ENCODE results near the gene SLC6A17.

SLC6A17 gene

GRCh38 chr1:110215621-110216515, 65.6 kb downstream of the SLC6A17 start:
- no peak for DNase-seq (ENCODE audit: low read depth)

GRCh38 chr1:110216844-110217444, 66.7 kb downstream of the SLC6A17 start:
- no peak for TF ChIP-seq CTCF (IDR thresholded peaks at IDR 0.05; ENCODE audit: control insufficient read depth, extremely low read depth, insufficient read depth)
- H3K4me3 ChIP-seq (ENCODE audit: low read depth, low read length): no peak overlapping the region
- no peak for DNase-seq (ENCODE audit: low read depth)

More at GRCh38 chr1:110215621-110216515, 65.6 kb downstream of the SLC6A17 start:
- TF ChIP-seq CTCF (IDR thresholded peaks at IDR 0.05; ENCODE audit: control insufficient read depth, extremely low read depth, insufficient read depth): no peak
- no peak overlapping the region for H3K4me3 ChIP-seq (ENCODE audit: low read depth, low read length)

- DNase-seq (ENCODE audit: low read depth): no peak
- no peak overlapping the region for H3K4me3 ChIP-seq (ENCODE audit: low read depth, low read length)
- no peak for TF ChIP-seq CTCF (IDR thresholded peaks at IDR 0.05; ENCODE audit: control insufficient read depth, extremely low read depth, insufficient read depth)
Observed at GRCh38 chr1:110218137-110218536, 67.8 kb downstream of the SLC6A17 start.

GRCh38 chr1:110218739-110219138, 68.4 kb downstream of the SLC6A17 start:
- no peak for DNase-seq (ENCODE audit: low read depth)
- H3K4me3 ChIP-seq (ENCODE audit: low read depth, low read length): no peak overlapping the region
- no peak for TF ChIP-seq CTCF (IDR thresholded peaks at IDR 0.05; ENCODE audit: control insufficient read depth, extremely low read depth, insufficient read depth)

- DNase-seq (ENCODE audit: low read depth): no peak
- TF ChIP-seq CTCF (IDR thresholded peaks at IDR 0.05; ENCODE audit: control insufficient read depth, extremely low read depth, insufficient read depth): no peak
- no peak overlapping the region for H3K4me3 ChIP-seq (ENCODE audit: low read depth, low read length)
Observed at GRCh38 chr1:110220324-110220723, 70.0 kb downstream of the SLC6A17 start.

GRCh38 chr1:110221119-110221518, 70.8 kb downstream of the SLC6A17 start:
- no peak for TF ChIP-seq CTCF (IDR thresholded peaks at IDR 0.05; ENCODE audit: control insufficient read depth, extremely low read depth, insufficient read depth)
- DNase-seq (ENCODE audit: low read depth): no peak
- H3K4me3 ChIP-seq (ENCODE audit: low read depth, low read length): no peak overlapping the region
